Activated T-helper 1 cell treated with anti-CD3 and anti-CD28 coated beads, Interleukin-12 subunit alpha, Interleukin-12 subunit beta, Interleukin-2, Interleukin-4 antibody, amounts not matched to agents 30 ng/mL and 10 ng/mL and 1 ng/mL, durations not matched to agents 14 hours and 24 hours and 36 hours (primary cell): ENCODE measurements around the gene ABCB9. TPM values are rescaled to one million over a fixed set of nuclear protein-coding genes. Genes with fewer than 3 reads are reported as not detected.
A peak's percentile ranks its signal among the peaks of the same experiment; 100 is the strongest.

Experiments
- DNase-seq: peaks from one replicate; pipeline ENCODE4 v3.0.0; 2021; ENCODE audit warnings: low spot score
- H3K27ac Mint-ChIP-seq: one replicate; pipeline ENCODE4 v1.8.0; 2021; ENCODE audit warnings: mild to moderate bottlenecking, mixed read lengths
- H3K27me3 Mint-ChIP-seq: one replicate; pipeline ENCODE4 v1.8.0; 2022; ENCODE audit warnings: mild to moderate bottlenecking, moderate library complexity, mixed read lengths; ENCODE audit not compliant: insufficient read depth
- H3K36me3 Mint-ChIP-seq: one replicate; pipeline ENCODE4 v1.8.0; 2021; ENCODE audit warnings: low read depth, mixed read lengths
- H3K4me1 Mint-ChIP-seq: one replicate; pipeline ENCODE4 v1.8.0; 2021; ENCODE audit warnings: low read depth, mixed read lengths
- H3K4me3 Mint-ChIP-seq: one replicate; pipeline ENCODE4 v1.8.0; 2021; ENCODE audit warnings: mild to moderate bottlenecking, moderate library complexity, mixed read lengths
- H3K9me3 Mint-ChIP-seq: one replicate; pipeline ENCODE4 v1.8.0; 2021; ENCODE audit warnings: mixed read lengths
- intact Hi-C: fragments of 100-400 bp; cut with micrococcal nuclease; formaldehyde crosslinking; loops from one replicate; pipeline ENCODE4 v1.15.1; 2024
- total RNA-seq: library from RNA; stranded (reverse); gene quantifications from 2 replicates; pipeline ENCODE4 v1.2.3, GENCODE V29; 2022

Gene ABCB9
- total RNA-seq, 1 donor from 2014 or later = 3.8 TPM

- H3K27me3 Mint-ChIP-seq = no peaks in the 10 kb centered on the region
- H3K4me3 Mint-ChIP-seq = peak overlapping the region; percentile 98
- H3K4me1 Mint-ChIP-seq = peaks cover 14% of the 10 kb centered on the region
- intact Hi-C loops = loop anchor here (1.0 to 10.0 kb wide), 6 partner anchors 67 to 749 kb away; partner anchors contain the start of genes ATP6V0A2, DIABLO, PITPNM2 and VPS37B
- no peaks in the 10 kb centered on the region for H3K9me3 Mint-ChIP-seq
- peak overlapping the region; percentile 98 for H3K27ac Mint-ChIP-seq
- peaks cover 2% of the 10 kb centered on the region for H3K36me3 Mint-ChIP-seq
- DNase-seq = no peak
Observed at GRCh38 chr12:122975790-122976647, 9.8 kb upstream of the ABCB9 start.

- DNase-seq = peak; percentile 93
- peak within 1 kb of the TSS; percentile 98 for H3K4me3 Mint-ChIP-seq
- no peaks in the 10 kb centered on the region for H3K27me3 Mint-ChIP-seq
- H3K36me3 Mint-ChIP-seq = no peaks in the 10 kb centered on the region
- intact Hi-C loops = loop anchor here (1.0 to 10.0 kb wide), 11 partner anchors 9 to 748 kb away; partner anchors contain the start of genes ABCB9, ATP6V0A2, DIABLO and KNTC1
- peaks cover 14% of the 10 kb centered on the region for H3K4me1 Mint-ChIP-seq
- H3K9me3 Mint-ChIP-seq = no peaks in the 10 kb centered on the region
- peak within 1 kb of the TSS; percentile 98 for H3K27ac Mint-ChIP-seq
Observed at GRCh38 chr12:122974892-122975789, 8.9 kb upstream of the ABCB9 start, which contains the start of gene OGFOD2. TSS of gene OGFOD2 (plus strand) at chr12:122975244. CDS start at chr12:122975252, 8 bp downstream.

GRCh38 chr12:122974274-122974891 lies 8.1 kb upstream of the ABCB9 start:
- H3K27ac Mint-ChIP-seq = peak overlapping the region; percentile 98
- H3K9me3 Mint-ChIP-seq = no peaks in the 10 kb centered on the region
- H3K27me3 Mint-ChIP-seq = peaks cover 3% of the 10 kb centered on the region
- no peaks in the 10 kb centered on the region for H3K36me3 Mint-ChIP-seq
- peak overlapping the region; percentile 98 for H3K4me3 Mint-ChIP-seq
- peak; percentile 98 for DNase-seq
- intact Hi-C loops = loop anchor here (1.0 to 10.0 kb wide), 10 partner anchors 8 to 748 kb away; partner anchors contain the start of genes ABCB9, ATP6V0A2, DIABLO and KNTC1
- H3K4me1 Mint-ChIP-seq = peaks cover 12% of the 10 kb centered on the region

GRCh38 chr12:122969676-122970075 lies 3.4 kb upstream of the ABCB9 start:
- no peak for DNase-seq
- intact Hi-C loops = loop anchor here (10.0 kb wide), 2 partner anchors 335 to 745 kb away; partner anchors contain the start of gene ATP6V0A2
- no peaks in the 10 kb centered on the region for H3K9me3 Mint-ChIP-seq
- no peak overlapping the region for H3K4me3 Mint-ChIP-seq
- peaks cover 10% of the 10 kb centered on the region for H3K4me1 Mint-ChIP-seq
- no peaks in the 10 kb centered on the region for H3K36me3 Mint-ChIP-seq
- H3K27me3 Mint-ChIP-seq = peaks cover 16% of the 10 kb centered on the region
- H3K27ac Mint-ChIP-seq = no peak overlapping the region

- intact Hi-C loops = loop anchor here (10.0 kb wide), 1 partner anchor 333 kb away; no protein-coding TSS in a partner anchor
- Mint-ChIP-seq H3K4me3 (no peak overlapping the region), H3K27ac (no peak overlapping the region)
Observed at GRCh38 chr12:122968104-122968503, 1.8 kb upstream of the ABCB9 start.

GRCh38 chr12:122966743-122967550 lies 684 bp upstream of the ABCB9 start:
- peaks cover 16% of the 10 kb centered on the region for H3K27me3 Mint-ChIP-seq
- H3K36me3 Mint-ChIP-seq = no peaks in the 10 kb centered on the region
- intact Hi-C loops = loop anchor here (1.0 to 10.0 kb wide), 5 partner anchors 7 to 440 kb away; partner anchors contain the start of genes KNTC1, RSRC2 and SBNO1
- no peaks in the 10 kb centered on the region for H3K9me3 Mint-ChIP-seq
- no peak overlapping the region for H3K27ac Mint-ChIP-seq
- H3K4me1 Mint-ChIP-seq = peaks cover 12% of the 10 kb centered on the region
- no peak for DNase-seq
- H3K4me3 Mint-ChIP-seq = peak overlapping the region; percentile 37

More at GRCh38 chr12:122968104-122968503, 1.8 kb upstream of the ABCB9 start:
- H3K9me3 Mint-ChIP-seq = no peaks in the 10 kb centered on the region
- peaks cover 12% of the 10 kb centered on the region for H3K4me1 Mint-ChIP-seq
- DNase-seq = no peak
- peaks cover 16% of the 10 kb centered on the region for H3K27me3 Mint-ChIP-seq
- no peaks in the 10 kb centered on the region for H3K36me3 Mint-ChIP-seq

GRCh38 chr12:122965321-122965751 lies 927 bp downstream of the ABCB9 start:
- Mint-ChIP-seq H3K9me3 (no peaks in the 10 kb centered on the region), H3K4me1 (peaks cover 12% of the 10 kb centered on the region), H3K4me3 (peak overlapping the region; percentile 11), H3K27ac (no peak overlapping the region), H3K27me3 (peaks cover 16% of the 10 kb centered on the region), H3K36me3 (no peaks in the 10 kb centered on the region)
- no peak for DNase-seq
- intact Hi-C loops = loop anchor here (10.0 kb wide), 1 partner anchor 331 kb away; no protein-coding TSS in a partner anchor

- Mint-ChIP-seq H3K9me3 (no peaks in the 10 kb centered on the region), H3K27ac (no peak overlapping the region), H3K4me3 (peak overlapping the region; percentile 70), H3K4me1 (peaks cover 12% of the 10 kb centered on the region), H3K36me3 (no peaks in the 10 kb centered on the region), H3K27me3 (peaks cover 13% of the 10 kb centered on the region)
- intact Hi-C loops = loop anchor here (10.0 kb wide), 1 partner anchor 330 kb away; no protein-coding TSS in a partner anchor
- no peak for DNase-seq
Observed at GRCh38 chr12:122964439-122965257, 1.6 kb downstream of the ABCB9 start.

GRCh38 chr12:122963941-122964265 lies 2.4 kb downstream of the ABCB9 start:
- no peaks in the 10 kb centered on the region for H3K36me3 Mint-ChIP-seq
- no peak overlapping the region for H3K27ac Mint-ChIP-seq
- H3K9me3 Mint-ChIP-seq = no peaks in the 10 kb centered on the region
- H3K4me3 Mint-ChIP-seq = no peak overlapping the region
- intact Hi-C loops = loop anchor here (10.0 kb wide), 1 partner anchor 329 kb away; no protein-coding TSS in a partner anchor
- H3K27me3 Mint-ChIP-seq = peaks cover 12% of the 10 kb centered on the region
- no peak for DNase-seq
- H3K4me1 Mint-ChIP-seq = peaks cover 12% of the 10 kb centered on the region

GRCh38 chr12:122961531-122962329 lies 4.5 kb downstream of the ABCB9 start:
- no peaks in the 10 kb centered on the region for H3K36me3 Mint-ChIP-seq
- H3K9me3 Mint-ChIP-seq = no peaks in the 10 kb centered on the region
- H3K4me1 Mint-ChIP-seq = peaks cover 8% of the 10 kb centered on the region
- intact Hi-C loops = loop anchor here (10.0 kb wide), 1 partner anchor 327 kb away; no protein-coding TSS in a partner anchor
- H3K27me3 Mint-ChIP-seq = peaks cover 5% of the 10 kb centered on the region
- no peak overlapping the region for H3K27ac Mint-ChIP-seq
- DNase-seq = no peak
- no peak overlapping the region for H3K4me3 Mint-ChIP-seq
